ENCODE results near the gene CNTNAP2.
"Not testable (repeated sequence)": the region's sequence is repeated elsewhere in the genome, so short reads cannot be mapped to it uniquely, and the experiment has no call there.

The CNTNAP2 gene

DNA sequence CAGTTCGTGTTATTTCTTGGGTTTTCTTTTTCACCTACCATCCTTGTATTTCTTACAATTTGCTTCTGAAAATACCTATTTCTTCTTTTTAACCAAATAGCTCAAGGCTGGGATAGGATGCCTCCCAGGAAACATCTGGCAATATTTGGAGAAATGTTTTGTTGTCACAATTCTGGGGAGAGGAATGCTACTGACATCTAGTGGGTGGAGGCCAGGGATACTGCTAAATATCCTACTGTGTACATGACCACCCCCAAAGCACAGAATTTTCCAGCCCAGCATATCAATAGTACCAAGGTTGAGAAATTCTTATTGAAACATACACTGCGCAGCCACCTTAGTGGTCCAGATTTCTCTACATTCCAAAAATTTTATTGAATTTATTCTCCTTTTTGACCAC, 55.5 kb downstream of the CNTNAP2 start:
- DNase-seq: no peak

DNA sequence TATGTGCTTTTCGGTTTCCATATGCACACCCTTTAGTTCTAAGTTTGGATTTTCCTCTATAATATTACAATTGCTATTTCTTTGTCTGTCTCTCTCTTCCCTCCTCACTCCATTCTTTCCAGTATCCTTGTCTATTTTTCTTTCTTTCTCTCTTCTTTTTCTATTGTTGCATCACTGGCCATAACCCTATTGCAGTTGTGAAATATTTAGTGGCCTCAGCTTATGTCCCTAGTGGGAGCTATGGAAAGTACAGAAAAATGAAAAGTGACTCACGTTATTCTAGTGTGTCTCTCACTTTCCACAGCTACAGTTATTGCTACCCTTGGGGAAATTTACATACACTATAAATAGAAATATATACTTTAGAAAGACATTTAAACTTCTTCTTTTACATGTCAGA, 59.1 kb downstream of the CNTNAP2 start:
- no peak for DNase-seq

DNA sequence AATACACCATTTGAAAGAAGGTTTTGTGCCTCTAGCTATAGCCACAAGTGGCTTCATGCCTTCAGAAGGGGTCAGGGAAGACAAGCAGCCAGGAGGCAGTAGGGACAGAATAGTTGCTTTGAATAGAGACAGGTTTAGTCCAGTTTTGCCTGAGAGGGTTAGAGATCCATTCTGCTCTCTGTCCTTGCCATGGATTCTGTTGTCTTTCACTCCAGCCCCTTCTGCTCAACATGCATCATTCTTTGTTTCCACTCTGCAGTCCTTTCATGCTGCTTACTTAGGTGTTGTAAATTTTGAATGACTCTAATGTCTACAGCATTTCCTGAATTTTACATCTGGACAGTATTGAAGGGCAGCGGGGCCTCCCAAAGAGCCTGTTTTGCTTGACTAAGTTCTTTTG, 60.3 kb downstream of the CNTNAP2 start:
- DNase-seq: no peak

DNA sequence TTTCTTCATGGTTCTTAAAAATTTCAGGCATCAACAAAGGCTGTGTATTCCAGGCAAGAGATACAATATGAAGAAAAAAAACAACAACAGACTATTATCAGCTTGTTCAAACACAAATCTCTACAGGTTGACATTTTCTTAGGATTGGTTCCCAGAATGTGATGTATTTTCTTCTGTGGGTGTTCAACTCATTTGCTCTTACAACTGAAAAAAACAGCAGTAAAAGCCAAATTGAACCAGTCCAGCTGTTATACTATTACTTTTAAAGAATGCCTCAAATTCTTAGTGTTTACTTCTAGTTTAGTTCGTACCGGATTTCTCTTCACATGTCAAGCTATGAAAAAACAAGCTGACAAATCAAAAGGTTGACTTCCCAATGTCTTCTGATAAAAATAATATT, 60.7 kb downstream of the CNTNAP2 start:
- DNase-seq: no peak

DNA sequence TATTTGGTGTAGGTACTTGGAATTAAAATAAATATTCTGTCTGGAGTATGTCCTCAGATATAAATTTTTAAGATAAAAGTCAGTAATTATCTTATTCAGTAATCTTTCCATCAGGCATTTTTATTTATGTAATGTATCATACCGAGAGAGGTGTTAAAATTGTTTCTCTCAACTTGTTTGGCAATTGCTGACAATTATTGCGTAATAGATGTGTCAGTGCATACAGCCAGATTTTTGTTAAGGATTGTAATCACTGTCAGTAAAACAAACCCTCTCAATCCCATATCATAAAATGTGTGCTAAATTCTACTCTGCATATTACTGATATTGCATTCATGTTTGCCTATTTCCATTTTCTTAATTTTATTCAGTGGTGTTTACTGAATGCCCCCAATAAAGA, 69.2 kb downstream of the CNTNAP2 start:
- no peak for DNase-seq

DNA sequence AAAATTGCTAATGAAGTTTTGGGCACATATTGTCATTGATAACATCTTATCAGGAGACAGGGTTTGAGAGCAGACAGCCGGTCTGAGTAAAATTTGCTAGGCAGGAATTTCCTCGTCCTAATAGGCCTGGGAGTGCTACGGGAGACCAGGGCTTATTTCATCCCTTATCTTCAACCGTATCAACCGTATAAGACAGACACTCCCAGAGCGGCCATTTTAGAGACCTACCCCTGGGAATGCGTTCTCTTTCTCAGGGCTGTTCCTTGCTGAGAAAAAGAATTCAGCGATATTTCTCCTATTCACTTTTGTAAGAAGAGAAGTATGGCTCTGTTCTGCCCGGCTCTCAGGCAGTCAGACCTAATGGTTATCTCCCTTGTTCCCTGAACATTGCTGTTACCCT, 74.8 kb downstream of the CNTNAP2 start:
- DNase-seq: not testable (repeated sequence)

DNA sequence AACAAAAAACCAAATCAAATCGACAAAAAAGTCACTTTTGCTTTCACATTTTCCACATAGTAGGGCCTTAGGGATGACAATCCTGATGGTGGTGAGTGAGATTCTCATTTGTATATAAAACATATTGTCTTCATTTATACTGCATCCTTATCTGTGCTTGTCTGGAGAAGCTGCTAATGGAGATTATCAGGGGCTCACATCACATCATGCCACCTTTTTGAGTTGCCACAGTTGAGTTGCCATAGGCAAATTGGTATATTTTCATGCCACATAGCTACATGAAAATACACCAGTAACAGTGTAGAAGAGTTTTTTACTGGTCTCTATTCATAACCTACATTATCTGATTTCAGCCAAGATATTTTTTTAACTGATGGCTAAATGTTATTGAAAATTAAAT, 85.3 kb downstream of the CNTNAP2 start:
- DNase-seq: no peak

DNA sequence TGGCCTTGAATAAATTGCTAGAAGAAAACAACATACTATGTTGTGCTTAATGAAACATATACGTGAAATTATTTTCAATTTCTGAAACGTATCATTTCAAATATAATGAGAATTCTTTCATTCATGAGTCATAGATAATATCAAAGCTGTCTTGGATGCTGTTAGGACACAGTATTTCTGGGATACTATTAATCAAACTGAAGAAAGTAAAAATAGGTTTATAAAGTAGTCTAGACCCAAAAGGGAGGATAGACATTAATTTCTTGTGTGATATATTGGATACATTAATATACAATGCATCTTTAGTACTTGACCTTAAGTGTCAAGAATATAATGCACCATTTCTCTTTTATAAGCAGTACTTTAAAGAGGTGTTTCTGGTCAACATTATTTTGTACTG, 89.7 kb downstream of the CNTNAP2 start:
- no peak for DNase-seq

DNA sequence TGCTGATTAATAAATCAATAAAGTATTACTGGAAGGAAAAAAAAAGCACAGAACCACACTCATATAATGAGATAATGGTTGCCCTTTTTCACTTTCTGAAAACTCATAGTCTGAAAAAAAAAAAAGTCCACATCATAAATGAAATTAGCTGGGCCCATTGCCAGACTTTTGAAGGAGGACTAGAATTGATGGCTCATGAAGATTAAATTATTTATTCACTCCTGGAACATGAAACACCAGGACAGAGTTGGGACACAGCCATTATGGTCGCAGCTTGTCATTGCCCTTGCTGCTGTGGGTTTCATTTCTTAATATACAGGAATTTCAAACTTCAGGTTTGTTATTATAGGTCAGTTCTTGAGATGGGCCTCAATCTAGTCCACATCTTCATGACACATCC, 91.9 kb downstream of the CNTNAP2 start:
- no peak for DNase-seq

DNA sequence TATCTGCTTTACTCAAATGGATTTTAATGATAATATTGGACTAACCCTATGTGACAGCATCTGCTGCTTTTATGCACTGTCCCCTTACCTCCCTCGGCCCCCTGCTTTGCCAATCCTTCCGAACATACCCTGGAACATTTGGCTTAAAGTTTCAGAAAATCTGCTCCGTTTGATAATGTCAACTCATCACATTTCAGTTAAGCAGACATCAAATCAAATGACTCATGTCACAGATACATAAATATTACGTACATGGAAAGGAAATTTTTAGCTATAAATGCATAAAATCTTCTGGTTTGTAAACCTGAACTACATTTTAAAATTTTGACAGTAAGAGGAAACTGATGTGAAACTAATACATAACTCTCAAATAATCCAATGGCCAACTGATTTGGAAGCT, 98.2 kb downstream of the CNTNAP2 start:
- DNase-seq: no peak

DNA sequence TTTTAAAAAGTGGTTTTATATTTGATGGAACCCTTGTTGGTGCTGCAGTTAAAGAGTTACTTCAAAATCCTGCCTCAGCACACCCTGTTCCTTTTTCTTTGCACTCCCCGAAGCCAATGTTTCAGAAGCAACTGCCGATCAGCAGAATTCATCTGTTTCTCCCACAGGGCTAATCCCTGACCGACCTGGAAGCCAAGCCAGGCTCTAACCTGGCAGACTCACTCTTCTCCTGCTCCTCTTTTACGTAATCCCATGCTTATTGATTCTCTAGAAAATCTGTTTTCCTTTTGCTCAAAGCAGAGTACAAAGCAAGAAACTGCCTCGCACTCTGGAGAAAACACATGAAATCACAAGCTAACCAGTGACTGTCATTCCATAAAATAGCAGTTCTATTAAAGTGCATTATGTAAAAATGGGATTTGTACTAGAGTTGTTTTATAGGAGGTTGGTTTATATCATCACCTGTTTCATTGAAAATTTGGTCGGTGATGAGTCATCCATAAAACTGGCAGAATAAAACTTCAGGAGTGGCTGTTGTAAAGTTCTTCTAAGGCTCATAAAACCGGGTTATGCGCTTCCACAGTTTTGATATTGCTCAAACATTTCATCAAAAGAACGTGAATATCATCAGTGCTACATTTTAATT, 99.9 kb downstream of the CNTNAP2 start:
- DNase-seq: no peak

DNA sequence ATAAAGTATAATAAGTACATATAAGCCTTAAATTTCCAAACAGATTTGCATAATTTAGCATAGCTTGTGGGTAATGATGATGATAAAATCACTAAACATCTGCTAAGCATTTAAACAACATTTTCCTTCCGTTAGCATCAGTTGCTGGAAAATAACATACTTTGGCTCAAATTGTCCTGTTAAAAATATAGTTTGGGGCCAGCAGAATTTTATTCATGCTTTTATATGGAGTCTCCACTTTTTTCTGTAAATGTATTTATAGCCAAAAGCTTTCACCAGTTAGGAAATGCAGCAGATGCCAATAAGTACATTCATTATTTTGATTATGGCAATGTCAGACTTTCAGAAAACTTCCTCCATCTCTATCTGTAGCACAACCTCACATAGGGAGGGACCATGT, 107.2 kb downstream of the CNTNAP2 start:
- DNase-seq: no peak

DNA sequence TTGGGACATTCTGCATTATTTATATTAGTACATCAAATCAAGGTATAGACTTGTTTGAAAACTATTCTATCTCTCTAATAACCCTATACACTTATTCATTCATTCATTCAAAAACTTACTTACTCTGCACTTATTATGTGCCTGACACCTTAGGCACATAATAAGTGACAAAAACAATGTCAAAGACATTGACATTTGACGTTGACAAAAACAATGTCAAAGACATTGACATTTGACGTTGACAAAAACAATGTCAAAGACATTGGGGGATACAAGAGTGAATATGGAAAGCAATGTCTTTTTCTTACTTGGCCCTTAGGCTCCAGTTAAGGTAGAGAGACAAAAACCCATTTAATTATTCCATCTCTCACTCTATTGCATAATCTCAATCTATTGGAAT, 116.0 kb downstream of the CNTNAP2 start:
- DNase-seq: no peak

DNA sequence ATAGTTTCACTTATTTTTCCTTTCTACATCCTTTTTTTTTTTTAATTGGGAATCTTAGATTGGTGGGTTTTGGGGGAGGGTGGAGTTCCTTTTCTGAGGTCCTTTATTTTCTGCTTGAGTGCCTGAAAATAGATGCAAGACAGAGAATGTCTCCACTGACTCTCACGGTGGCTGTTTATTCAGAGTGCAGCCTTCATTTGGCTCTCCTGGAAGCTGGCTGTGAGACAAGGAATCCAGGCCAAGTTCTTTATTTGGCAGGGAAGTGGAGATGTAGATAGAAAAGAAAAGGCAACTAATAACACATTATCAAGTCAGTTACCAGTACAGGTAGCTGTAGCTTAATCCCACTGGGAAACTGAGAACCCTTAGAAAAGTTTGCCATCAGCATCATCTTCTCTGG, 118.6 kb downstream of the CNTNAP2 start:
- DNase-seq: no peak

DNA sequence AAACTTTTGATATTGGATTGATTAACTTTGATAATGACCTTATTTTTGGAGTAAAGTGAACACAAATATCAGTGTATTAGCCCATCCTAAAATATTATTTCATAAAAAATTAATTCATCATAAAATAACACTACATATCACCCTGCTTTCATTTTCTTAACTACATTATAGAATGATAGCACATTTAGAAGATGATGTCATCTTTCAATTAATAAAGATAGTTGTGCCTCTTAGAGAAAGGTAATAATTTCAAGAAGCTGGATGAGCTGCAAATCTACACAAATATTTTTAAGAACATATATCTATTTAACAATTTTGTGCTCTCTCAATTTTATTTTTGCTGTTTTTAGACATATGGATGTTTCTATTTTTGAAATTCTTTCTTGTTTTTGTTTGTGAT, 126.1 kb downstream of the CNTNAP2 start:
- no peak for DNase-seq

DNA sequence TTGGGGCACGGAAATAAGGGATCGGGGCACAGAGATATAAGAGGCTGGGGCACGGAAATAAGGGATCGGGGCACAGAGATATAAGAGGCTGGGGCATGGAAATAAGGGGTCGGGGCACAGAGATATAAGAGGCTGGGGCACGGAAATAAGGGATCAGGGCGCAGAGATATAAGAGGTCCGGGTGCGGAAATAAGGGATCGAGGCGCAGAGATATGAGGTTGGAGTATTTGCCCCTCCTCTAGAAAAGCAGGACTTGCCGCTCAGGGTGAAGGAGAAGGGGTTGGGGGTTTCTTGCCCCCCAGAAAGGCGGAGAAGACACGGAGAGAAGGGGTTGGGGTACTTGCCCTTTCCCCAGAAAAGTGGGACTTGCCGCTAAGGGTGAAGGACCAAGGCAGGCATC, 131.4 kb downstream of the CNTNAP2 start:
- DNase-seq: not testable (repeated sequence)

DNA sequence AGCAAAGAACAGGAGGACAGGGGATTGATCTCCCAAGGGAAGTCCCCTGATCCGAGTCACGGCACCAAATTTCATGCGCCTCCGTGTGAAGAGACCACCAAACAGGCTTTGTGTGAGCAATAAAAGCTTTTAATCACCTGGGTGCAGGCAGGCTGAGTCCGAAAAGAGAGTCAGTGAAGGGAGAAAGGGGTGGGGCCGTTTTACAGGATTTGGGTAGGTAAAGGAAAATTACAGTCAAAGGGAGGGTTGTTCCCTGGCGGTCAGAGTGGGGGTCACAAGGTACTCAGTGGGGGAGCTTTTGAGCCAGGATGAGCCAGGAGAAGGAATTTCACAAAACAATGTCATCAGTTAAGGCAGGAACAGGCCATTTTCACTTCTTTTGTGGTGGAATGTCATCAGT, 132.1 kb downstream of the CNTNAP2 start:
- not testable (repeated sequence) for DNase-seq

DNA sequence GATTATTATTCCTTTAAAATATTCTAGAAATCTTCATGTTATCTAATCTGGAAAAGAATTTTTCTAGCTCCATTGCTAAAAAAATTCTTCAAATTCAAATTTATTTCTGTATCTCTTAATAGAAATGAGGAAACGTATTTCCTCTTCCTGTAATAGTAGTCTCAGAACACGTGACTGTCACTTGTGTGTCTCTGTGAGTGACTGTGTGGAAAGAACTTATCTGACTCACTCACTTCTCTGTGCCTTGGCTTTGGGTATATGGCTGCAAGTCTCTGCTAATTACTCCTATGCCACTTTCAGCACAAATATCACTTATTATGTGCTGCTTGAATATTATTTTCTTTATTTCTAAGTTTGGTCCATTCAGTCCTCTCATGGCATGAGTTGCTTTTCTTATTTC, 132.7 kb downstream of the CNTNAP2 start:
- DNase-seq: no peak

DNA sequence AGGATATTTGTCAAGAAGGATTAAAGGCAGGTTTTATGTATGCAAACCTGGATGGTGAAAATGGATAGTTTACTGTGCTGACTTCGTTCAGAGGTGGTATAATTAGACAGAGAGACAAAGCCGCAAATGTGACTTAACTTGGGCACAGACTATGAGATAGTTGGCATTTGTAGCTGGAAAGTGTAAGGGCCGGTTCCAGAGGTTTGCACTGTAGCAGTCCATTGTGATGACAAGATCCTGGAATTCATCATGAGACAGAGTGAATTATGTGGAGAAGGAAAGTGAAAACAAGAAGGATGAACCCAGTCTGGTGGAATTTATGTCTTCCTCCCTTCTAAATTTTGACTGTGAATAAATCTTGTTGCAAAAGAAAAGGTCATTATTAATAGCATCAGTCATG, 139.0 kb downstream of the CNTNAP2 start:
- no peak for DNase-seq

DNA sequence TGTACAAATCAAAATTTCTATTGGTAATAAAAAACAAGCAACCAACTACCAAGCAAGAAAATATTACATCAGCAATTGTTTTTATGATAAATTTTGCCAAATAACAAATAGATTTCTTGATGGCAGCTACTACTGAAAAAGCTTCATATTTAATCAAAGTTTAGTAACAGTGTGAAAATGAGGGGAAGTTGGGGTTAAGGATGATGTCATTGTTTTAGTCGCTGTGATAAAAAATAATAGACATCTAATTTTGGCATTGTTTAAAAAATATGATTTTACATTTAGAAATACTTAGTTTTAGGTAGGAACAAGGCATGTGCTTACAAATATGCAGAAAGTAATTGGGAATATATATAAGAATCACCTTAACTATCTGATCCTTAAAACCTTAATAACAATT, 145.9 kb downstream of the CNTNAP2 start:
- no peak for DNase-seq

DNA sequence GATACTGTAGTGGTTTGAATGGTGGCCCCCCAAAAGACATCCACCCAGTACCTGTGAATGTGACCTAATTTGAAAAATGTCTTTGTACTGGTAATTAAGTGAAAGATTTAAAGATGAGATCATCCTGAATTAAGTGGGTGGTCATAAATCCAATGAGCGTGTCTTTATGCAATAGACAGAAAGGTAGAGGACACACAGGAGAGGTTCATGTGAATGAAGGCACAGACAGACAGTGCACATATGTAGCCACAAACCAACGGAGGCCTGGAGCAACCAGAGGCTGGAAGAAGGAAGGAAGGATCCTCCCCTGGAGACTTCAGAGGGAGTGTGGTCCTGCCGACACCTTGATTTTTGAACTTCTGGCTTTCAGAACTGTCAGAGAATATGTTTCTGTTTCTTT, 160.3 kb downstream of the CNTNAP2 start:
- no peak for DNase-seq

DNA sequence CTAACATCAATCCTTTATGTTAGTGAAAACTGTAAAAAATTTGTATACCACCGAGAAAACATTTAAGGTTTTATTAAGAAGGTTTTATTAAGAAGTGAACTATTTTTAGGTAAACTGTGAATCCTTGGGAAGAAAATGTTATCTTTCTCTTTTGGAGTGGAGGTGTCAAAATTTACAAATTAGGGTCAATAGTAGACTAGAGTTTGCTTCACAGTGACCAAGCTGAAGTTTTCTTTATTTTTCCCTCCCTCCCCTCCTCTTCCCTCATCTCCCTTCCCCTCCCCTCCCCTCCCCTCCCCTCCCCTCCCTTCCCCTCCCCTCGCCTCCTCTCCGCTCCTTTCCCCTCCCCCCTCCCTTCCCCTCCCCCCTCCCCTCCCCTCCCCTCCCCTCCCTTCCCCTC, 168.8 kb downstream of the CNTNAP2 start:
- DNase-seq: no peak

DNA sequence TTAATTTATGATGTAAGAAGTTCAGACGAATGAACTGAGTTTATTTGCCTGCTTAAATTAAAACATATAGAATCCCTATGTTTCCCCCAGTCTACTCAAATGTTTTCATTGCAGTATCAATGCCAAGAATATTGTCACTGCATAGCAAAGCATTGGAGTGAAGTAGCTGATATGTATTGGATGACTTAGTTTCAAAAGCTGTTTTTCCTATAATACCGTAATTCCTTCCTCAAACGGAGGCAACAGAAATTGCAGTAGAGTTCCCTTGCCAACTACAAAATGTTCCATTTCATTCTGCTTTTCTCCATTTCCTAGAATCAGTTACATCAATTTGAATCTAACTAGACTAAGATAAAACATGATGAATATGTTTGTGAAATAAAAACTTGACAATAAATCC, 174.1 kb downstream of the CNTNAP2 start:
- no peak for DNase-seq

DNA sequence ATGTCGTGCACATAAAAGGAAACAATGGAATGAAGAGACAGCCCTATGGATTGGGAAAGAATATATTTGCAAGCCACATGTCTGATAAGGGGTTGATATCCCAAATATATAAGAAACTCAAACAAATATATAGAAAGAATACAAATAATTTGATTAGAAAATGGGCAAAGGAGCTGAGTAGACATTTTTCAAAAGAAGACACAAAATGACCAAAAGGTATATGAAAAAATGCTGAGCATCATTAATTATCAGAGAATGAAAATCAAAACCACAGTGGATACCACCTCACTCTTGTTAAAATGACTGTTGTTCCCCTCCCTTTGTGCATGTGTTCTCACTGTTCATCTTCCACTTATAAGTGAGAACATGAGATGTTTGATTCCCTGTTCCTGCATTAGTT, 175.3 kb downstream of the CNTNAP2 start:
- DNase-seq: no peak

DNA sequence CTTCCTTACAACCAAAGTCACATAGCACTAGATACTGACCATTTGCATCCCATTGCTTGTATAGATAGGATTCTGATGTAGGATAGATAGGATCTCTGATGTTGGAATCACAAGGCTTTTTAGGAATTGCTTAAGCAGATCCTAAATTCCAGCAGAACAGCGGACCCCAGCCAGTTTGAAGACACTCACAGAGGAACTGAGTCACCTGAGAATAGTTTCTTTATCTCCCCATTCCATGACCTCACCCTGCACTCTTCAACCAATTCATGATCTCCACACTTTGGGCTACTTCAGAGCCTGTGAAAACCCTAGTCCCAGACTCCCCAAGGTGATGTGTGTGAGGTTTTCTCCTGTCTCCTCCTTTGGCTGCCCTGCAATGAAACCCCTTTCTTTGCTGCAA, 179.4 kb downstream of the CNTNAP2 start:
- DNase-seq: no peak

DNA sequence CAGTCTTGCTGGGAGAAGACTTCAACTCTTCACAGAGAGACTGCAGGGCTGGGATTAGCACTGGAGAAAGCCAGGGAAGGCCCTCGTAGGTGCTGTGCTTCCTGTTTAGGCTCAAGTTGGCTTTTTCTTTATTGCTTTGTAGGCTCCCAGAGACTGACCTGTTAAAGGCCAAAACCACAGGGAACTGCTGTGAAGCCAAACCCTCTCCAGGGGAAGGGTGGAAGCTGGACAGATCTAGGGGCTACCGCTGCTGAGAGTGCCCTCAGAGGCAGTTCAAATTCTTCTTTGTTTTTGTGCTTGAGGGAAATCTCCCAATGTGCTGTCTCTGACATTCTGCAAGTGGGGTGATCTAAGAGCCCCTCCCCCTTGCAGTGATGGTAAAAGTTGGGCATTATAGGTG, 198.4 kb downstream of the CNTNAP2 start:
- DNase-seq: no peak
